SK-N-MC (cell line): Measurements from ENCODE around the gene EFCC1.

ENCODE experiments used
- EZH2 ChIP-seq: fragments of 200-600 bp; sonication (generic); IDR thresholded peaks from one replicate; pipeline ENCODE4 v1.6.1; 2017; ENCODE audit warnings: antibody characterized with exemption
- POLR2AphosphoS5 ChIP-seq: IDR thresholded peaks from 2 replicates; pipeline ENCODE4 v1.6.1; 2012; ENCODE audit warnings: mild to moderate bottlenecking, low read depth, low read length, borderline replicate concordance

DNA sequence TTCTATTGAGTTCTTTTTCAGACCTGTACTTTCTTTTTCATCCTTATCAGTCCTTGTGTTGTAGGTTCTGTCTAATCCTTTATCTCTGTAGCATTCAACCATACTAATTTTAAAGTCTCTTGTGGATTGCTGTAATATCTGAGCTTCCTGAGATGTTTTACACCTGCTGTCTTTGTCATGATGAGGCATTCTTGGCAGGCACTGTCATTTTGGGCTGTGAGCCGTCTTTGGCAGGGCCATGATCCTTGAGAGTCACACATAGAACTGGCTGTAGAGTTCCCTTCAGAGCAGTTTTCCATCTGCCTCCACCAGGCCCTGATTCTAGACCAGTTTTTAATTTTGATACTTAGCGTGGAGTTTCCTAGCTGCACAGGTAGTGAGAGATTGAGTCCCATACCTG is 6.7 kb downstream of the EFCC1 start:
- TF ChIP-seq EZH2 (no peak), POLR2AphosphoS5 (no peak)
